AG10803 (cell line): ENCODE measurements around the gene ZSCAN10.

Experiments
- DNase-seq: peaks from one replicate; pipeline ENCODE4 v3.0.0; 2010; ENCODE audit warnings: low read depth
- H3K4me3 ChIP-seq: 2 replicates; pipeline ENCODE4 v1.5.1; 2011; ENCODE audit warnings: mild to moderate bottlenecking, low read length, control low read depth
- CTCF ChIP-seq: conservative IDR thresholded peaks from 2 replicates; pipeline ENCODE4 v1.5.1; 2011; ENCODE audit warnings: mild to moderate bottlenecking, low read length, control low read depth, inconsistent platforms

Gene ZSCAN10

GRCh38 chr16:3098459-3099394 is at the start of gene ZSCAN10:
TSS of gene ZSCAN10 (minus strand) at chr16:3099294. CDS start at chr16:3092937, 6,357 bp downstream.
- DNase-seq = no peak
- peak within 1 kb of the TSS; percentile 30; the same call in 1 of the 2 replicates for H3K4me3 ChIP-seq
- TF ChIP-seq CTCF = no peak

- no peak for DNase-seq
- no peak for TF ChIP-seq CTCF
- no peak overlapping the region for H3K4me3 ChIP-seq
Measured at GRCh38 chr16:3148256-3149192, 49.4 kb upstream of the ZSCAN10 start.

- no peak for DNase-seq
- TF ChIP-seq CTCF = no peak
- no peak overlapping the region for H3K4me3 ChIP-seq
Measured at GRCh38 chr16:3147757-3148104, 48.6 kb upstream of the ZSCAN10 start.

- no peak overlapping the region for H3K4me3 ChIP-seq
- TF ChIP-seq CTCF = no peak
- DNase-seq = no peak
Measured at GRCh38 chr16:3147046-3147756, 48.1 kb upstream of the ZSCAN10 start.

- H3K4me3 ChIP-seq = no peak overlapping the region
- TF ChIP-seq CTCF = no peak
- DNase-seq = no peak
Measured at GRCh38 chr16:3145660-3146059, 46.6 kb upstream of the ZSCAN10 start.

GRCh38 chr16:3145151-3145550 is 46.1 kb upstream of the ZSCAN10 start:
- TF ChIP-seq CTCF = no peak
- no peak overlapping the region for H3K4me3 ChIP-seq
- DNase-seq = no peak
